Measurements from ENCODE around the gene MOSPD3. TPM values are rescaled to one million over a fixed set of nuclear protein-coding genes. Genes with fewer than 3 reads are reported as not detected.
A peak's percentile ranks its signal among the peaks of the same experiment; 100 is the strongest.

MOSPD3 gene
- total and polyA plus RNA-seq, 2 of the 8 experiments (the other 6 are each of a cell fraction or from before 2014, with no cell fraction given): 20.7 to 21.4 TPM

- H3K79me2 ChIP-seq (ENCODE audit: control insufficient read depth in 1 of 2, insufficient read depth in 2 of 2, low read length in 2 of 2): peaks cover 0 to 3% of the 10 kb centered on the region in 2 experiments; a peak in 1 of 4 replicates
- H3K4ac ChIP-seq (replicated peaks; ENCODE audit: insufficient read length, low read depth, low read length): no peak overlapping the region
- 79% methylated on average over 10 of the region's 12 CpGs; no CpG with 5 or more reads in 1 of the 2 experiments for WGBS, 2 experiments (ENCODE audit: extremely low coverage in 1 of 2, insufficient coverage in 1 of 2, insufficient read length in 1 of 2, insufficient replicate concordance in 2 of 2, low coverage in 1 of 2, low lambda C conversion rate in 2 of 2, missing lambda C conversion rate in 1 of 2)
- no peak overlapping the region; the same call in 1 of the 2 replicates for H3K18ac ChIP-seq (ENCODE audit: extremely low read depth, low read length)
- H3K56ac ChIP-seq (replicated peaks; ENCODE audit: insufficient read length, low read depth, low read length): no peak overlapping the region
- POLR2A ChIA-PET (ENCODE audit: partially characterized antibody): interaction anchor here (0.7 to 8.9 kb wide), 8 partner anchors 14 to 177 kb away, joined by 3 to 172 read pairs (median 4); partner anchors contain the start of genes FBXO24, GIGYF1, LRCH4 and ZCWPW1
- no peak overlapping the region for H2BK20ac ChIP-seq (ENCODE audit: low read length)
- H2AFZ ChIP-seq (ENCODE audit: low read length): no peak overlapping the region
- peak overlapping the region in 1 of 4 experiments; percentile 82; a peak in 1 of 8 replicates for H3K4me3 ChIP-seq (ENCODE audit: extremely low read depth in 1 of 4, insufficient read depth in 2 of 4, low read depth in 3 of 4, low read length in 4 of 4)
- no peak overlapping the region for H4K5ac ChIP-seq (ENCODE audit: insufficient read length, low read depth, low read length)
- no peak overlapping the region for H4K91ac ChIP-seq (replicated peaks; ENCODE audit: insufficient read length, low read length)
- no peak overlapping the region for H4K8ac ChIP-seq (ENCODE audit: extremely low read depth, insufficient read depth, low read length)
- H3K36me3 ChIP-seq (ENCODE audit: control insufficient read depth in 2 of 4, insufficient read depth in 4 of 4, low read length in 3 of 4): peaks cover 0 to 7% (median under 1%) of the 10 kb centered on the region in 4 experiments; a peak in 3 of 8 replicates
- H3K23me2 ChIP-seq (ENCODE audit: low read depth, low read length): peaks cover 25% of the 10 kb centered on the region
- FAIRE-seq (no peak), DNase-seq (ENCODE audit: low read depth in 1 of 2, low spot score in 2 of 2) (no peak)
- no peaks in the 10 kb centered on the region for H4K20me1 ChIP-seq (replicated peaks in 1 of 2; ENCODE audit: control insufficient read depth in 1 of 2, insufficient read depth in 2 of 2, low read length in 2 of 2)
- H2BK120ac ChIP-seq (replicated peaks; ENCODE audit: low read depth, low read length): no peak overlapping the region
- no peak overlapping the region for H3K14ac ChIP-seq (ENCODE audit: insufficient read length)
- 0 out of 2 replicates have a peak, but pooled peaks cover 2% of the 10 kb centered on the region for H3K79me1 ChIP-seq (ENCODE audit: low read depth, low read length)
- no peak overlapping the region; a peak in 1 of 7 replicates for H3K9ac ChIP-seq (replicated peaks in 1 of 4; ENCODE audit: extremely low read depth in 1 of 4, low read depth in 3 of 4, low read length in 3 of 4)
- H3K4me2 ChIP-seq (ENCODE audit: insufficient read depth in 1 of 2, low read depth in 2 of 2, low read length in 2 of 2): peak overlapping the region; percentile 98
- H3K23ac ChIP-seq (ENCODE audit: insufficient read length): no peak overlapping the region
- CTCF ChIA-PET (ENCODE audit: partially characterized antibody): interaction anchor here (0.8 to 5.4 kb wide), 12 partner anchors 21 to 207 kb away, joined by 3 to 39 read pairs (median 4); partner anchors contain the start of genes FBXO24, GIGYF1 and LRCH4
- H3K9me3 ChIP-seq (ENCODE audit: insufficient read depth in 2 of 2, low read depth in 1 of 2, low read length in 1 of 2): no peaks in the 10 kb centered on the region
- peaks cover 0 to 10% (median 4%) of the 10 kb centered on the region in 4 experiments; a peak in 2 of 7 replicates for H3K27me3 ChIP-seq (replicated peaks in 1 of 4; ENCODE audit: control insufficient read depth in 3 of 4, extremely low read depth in 1 of 4, insufficient read depth in 3 of 4, low read length in 3 of 4)
- H3K27ac ChIP-seq (ENCODE audit: low read depth, low read length): no peak overlapping the region
- H2BK5ac ChIP-seq (ENCODE audit: low read depth, low read length): 0 out of 2 replicates have a peak overlapping the region, but pooled peaks have one; percentile 24
- H2BK12ac ChIP-seq (ENCODE audit: low read depth, low read length): peak overlapping the region; percentile 27; the same call in 1 of the 2 replicates
- peaks cover 0 to 25% (median 17%) of the 10 kb centered on the region in 4 experiments; a peak in 6 of 7 replicates for H3K4me1 ChIP-seq (replicated peaks in 1 of 4; ENCODE audit: control insufficient read depth in 3 of 4, insufficient read depth in 4 of 4, low read length in 3 of 4)
- no peak for TF ChIP-seq SUZ12 (IDR thresholded peaks at IDR 0.05; ENCODE audit: low read length)
- TF ChIP-seq TBP (IDR thresholded peaks at IDR 0.05; ENCODE audit: low read depth, low read length): no peak
- TF ChIP-seq NRF1 (IDR thresholded peaks at IDR 0.05; ENCODE audit: low read depth, low read length): no peak
- no peak for TF ChIP-seq MAX (IDR thresholded peaks at IDR 0.05)
- no peak for TF ChIP-seq POLR2A (IDR thresholded peaks at IDR 0.05; ENCODE audit: control extremely low read depth in 1 of 2, low read depth in 2 of 2, low read length in 2 of 2)
- TF ChIP-seq SP4 (IDR thresholded peaks at IDR 0.05; ENCODE audit: low read length): no peak
- TF ChIP-seq SRF (IDR thresholded peaks at IDR 0.05; ENCODE audit: low read depth, low read length): no peak
- TF ChIP-seq EZH2 (IDR thresholded peaks at IDR 0.05; ENCODE audit: low read depth, low read length, severe bottlenecking): no peak
- TF ChIP-seq CBX8 (IDR thresholded peaks at IDR 0.05; ENCODE audit: borderline replicate concordance, low read depth, low read length): no peak
- no peak overlapping the region for H2AK5ac ChIP-seq (ENCODE audit: low read depth, low read length)
- 0 out of 2 replicates have a peak overlapping the region, but pooled peaks have one; percentile 31 for H2BK15ac ChIP-seq (ENCODE audit: low read length)
Measured at GRCh38 chr7:100606313-100606712, 6.0 kb upstream of the MOSPD3 start.
